ENCODE measurements around the gene FBXO31. TPM values are rescaled to one million over a fixed set of nuclear protein-coding genes. Genes with fewer than 3 reads are reported as not detected.

The FBXO31 gene
- total and polyA plus RNA-seq, 2 of the 13 experiments (the other 11 are each of a cell fraction or from before 2014, with no cell fraction given), result 92.4 to 101 TPM

DNA sequence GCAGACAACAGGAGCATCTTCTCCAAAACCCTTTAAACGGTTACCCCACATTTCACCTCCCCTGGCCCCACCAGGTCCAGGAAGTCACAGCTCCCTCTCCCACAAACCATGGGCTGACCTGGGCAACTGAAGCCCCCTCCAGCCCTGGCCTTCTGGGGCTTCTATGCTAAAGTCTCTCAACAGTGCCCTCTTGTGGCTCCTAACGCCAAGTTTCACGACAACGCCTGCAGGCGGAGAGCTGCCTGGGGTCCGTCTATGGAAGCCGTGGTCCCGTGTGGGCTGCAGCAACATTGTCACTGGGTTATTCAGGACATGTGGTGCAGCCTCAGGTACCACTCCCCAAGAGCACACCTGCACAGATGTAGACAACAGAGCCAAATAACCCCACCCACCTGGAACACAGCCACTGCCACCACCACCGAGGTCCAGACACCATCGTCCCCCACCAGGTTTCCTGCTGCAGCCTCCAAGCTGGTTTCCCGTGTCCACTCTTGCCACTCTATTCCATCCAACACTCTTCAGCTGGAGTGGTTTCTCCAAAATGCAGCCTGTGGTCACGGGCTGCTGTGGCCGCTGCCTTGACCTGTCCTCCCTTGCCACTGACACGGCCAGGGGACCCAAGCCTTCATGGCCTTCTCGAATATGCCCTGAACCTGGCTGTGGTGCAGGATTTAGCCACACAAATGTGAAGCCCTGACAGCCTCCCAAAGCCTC lies 85.5 kb downstream of the FBXO31 start:
- Histone ChIP-seq H3K9ac (ENCODE audit: insufficient read depth, low read depth, low read length) (no peak overlapping the region), H3K9me3 (ENCODE audit: low read length) (no peaks in the 10 kb centered on the region), H2AFZ (ENCODE audit: low read length) (no peak overlapping the region), H3K79me2 (ENCODE audit: insufficient read depth, low read length) (no peaks in the 10 kb centered on the region), H3K4me2 (ENCODE audit: low read depth, low read length) (no peak overlapping the region), H3K36me3 (replicated peaks in 1 of 2; ENCODE audit: control insufficient read depth in 1 of 2, insufficient read depth in 2 of 2, low read length in 2 of 2) (no peaks in the 10 kb centered on the region; a peak in 1 of 5 replicates), H3K4me1 (ENCODE audit: insufficient read depth, low read length) (peaks cover 25% of the 10 kb centered on the region), H3K27me3 (ENCODE audit: control insufficient read depth in 1 of 2, insufficient read depth in 2 of 2, low read length in 2 of 2) (no peaks in the 10 kb centered on the region), H4K20me1 (ENCODE audit: insufficient read depth, low read length) (no peaks in the 10 kb centered on the region), H3K27ac (ENCODE audit: extremely low read length, insufficient read depth, low read length) (no peak overlapping the region), H3K4me3 (replicated peaks in 1 of 3; ENCODE audit: insufficient read depth in 1 of 3, low read depth in 2 of 3, low read length in 3 of 3) (no peak overlapping the region)
- 46% methylated on average over 14 of the region's 15 CpGs for WGBS (ENCODE audit: low lambda C conversion rate)
- CTCF ChIA-PET (ENCODE audit: low intra/inter-chr PET ratio, low total read pairs), result interaction anchor here (1.1 to 1.7 kb wide), 3 partner anchors 95 to 734 kb away, joined by 3 to 5 read pairs (median 5); no protein-coding TSS in a partner anchor
- ATAC-seq (peak; percentile 75), DNase-seq (ENCODE audit: low spot score) (peak; percentile 54), FAIRE-seq (peak; percentile 21)
- POLR2A ChIA-PET, result interaction anchor here (1.2 kb wide), 1 partner anchor 19 kb away, joined by 5 read pairs; the partner anchor contains the start of gene C16orf95
- intact Hi-C loops (cut with micrococcal nuclease; ENCODE audit: unreplicated experiment) (loop anchor here (5.0 kb wide), 1 partner anchor 736 kb away; no protein-coding TSS in a partner anchor), in situ Hi-C loops (cut with HindIII; ENCODE audit: extremely low pct_ligation_motif_present, low pct_unique_long_range_greater_than_20kb) (no loop called here)
- BruUV-seq (replicated peaks), result no TSS peak
- TF ChIP-seq SOX5 (CRISPR knock-in tag; IDR thresholded peaks at IDR 0.05; ENCODE audit: borderline replicate concordance) (no peak), ZNF629 (CRISPR knock-in tag; conservative IDR thresholded peaks at IDR 0.05) (no peak), ZNF619 (CRISPR knock-in tag; IDR thresholded peaks at IDR 0.05) (peak; percentile 62; the same call in 1 of the 2 replicates), STAG1 (CRISPR knock-in tag; IDR thresholded peaks at IDR 0.05) (peak; percentile 60), ZNF317 (CRISPR knock-in tag; IDR thresholded peaks at IDR 0.05) (no peak), XRCC5 (optimal IDR thresholded peaks at IDR 0.05; ENCODE audit: low read length) (peak; percentile 79), EEA1 (CRISPR knock-in tag; IDR thresholded peaks at IDR 0.05; ENCODE audit: borderline replicate concordance) (0 out of 2 replicates have a peak, but pooled peaks have one; percentile 58), ZBTB38 (CRISPR knock-in tag; IDR thresholded peaks at IDR 0.05) (peak; percentile 96)
- TF ChIP-seq, protein P1, sequence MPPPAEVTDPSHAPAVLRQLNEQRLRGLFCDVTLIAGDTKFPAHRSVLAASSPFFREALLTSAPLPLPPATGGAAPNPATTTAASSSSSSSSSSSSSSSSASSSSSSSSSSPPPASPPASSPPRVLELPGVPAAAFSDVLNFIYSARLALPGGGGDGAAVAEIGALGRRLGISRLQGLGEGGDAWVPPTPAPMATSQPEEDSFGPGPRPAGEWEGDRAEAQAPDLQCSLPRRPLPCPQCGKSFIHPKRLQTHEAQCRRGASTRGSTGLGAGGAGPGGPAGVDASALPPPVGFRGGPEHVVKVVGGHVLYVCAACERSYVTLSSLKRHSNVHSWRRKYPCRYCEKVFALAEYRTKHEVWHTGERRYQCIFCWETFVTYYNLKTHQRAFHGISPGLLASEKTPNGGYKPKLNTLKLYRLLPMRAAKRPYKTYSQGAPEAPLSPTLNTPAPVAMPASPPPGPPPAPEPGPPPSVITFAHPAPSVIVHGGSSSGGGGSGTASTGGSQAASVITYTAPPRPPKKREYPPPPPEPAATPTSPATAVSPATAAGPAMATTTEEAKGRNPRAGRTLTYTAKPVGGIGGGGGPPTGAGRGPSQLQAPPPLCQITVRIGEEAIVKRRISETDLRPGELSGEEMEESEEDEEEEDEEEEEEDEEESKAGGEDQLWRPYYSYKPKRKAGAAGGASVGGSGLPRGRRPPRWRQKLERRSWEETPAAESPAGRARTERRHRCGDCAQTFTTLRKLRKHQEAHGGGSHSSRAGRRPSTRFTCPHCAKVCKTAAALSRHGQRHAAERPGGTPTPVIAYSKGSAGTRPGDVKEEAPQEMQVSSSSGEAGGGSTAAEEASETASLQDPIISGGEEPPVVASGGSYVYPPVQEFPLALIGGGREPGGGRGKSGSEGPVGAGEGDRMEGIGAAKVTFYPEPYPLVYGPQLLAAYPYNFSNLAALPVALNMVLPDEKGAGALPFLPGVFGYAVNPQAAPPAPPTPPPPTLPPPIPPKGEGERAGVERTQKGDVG (CRISPR knock-in tag; IDR thresholded peaks at IDR 0.05; ENCODE audit: borderline replicate concordance), result peak; percentile 86; the same call in 1 of the 2 replicates
- TF ChIP-seq, protein P2, sequence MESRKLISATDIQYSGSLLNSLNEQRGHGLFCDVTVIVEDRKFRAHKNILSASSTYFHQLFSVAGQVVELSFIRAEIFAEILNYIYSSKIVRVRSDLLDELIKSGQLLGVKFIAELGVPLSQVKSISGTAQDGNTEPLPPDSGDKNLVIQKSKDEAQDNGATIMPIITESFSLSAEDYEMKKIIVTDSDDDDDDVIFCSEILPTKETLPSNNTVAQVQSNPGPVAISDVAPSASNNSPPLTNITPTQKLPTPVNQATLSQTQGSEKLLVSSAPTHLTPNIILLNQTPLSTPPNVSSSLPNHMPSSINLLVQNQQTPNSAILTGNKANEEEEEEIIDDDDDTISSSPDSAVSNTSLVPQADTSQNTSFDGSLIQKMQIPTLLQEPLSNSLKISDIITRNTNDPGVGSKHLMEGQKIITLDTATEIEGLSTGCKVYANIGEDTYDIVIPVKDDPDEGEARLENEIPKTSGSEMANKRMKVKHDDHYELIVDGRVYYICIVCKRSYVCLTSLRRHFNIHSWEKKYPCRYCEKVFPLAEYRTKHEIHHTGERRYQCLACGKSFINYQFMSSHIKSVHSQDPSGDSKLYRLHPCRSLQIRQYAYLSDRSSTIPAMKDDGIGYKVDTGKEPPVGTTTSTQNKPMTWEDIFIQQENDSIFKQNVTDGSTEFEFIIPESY (CRISPR knock-in tag; IDR thresholded peaks at IDR 0.05), result peak; percentile 93
- TF ChIP-seq, protein P3, sequence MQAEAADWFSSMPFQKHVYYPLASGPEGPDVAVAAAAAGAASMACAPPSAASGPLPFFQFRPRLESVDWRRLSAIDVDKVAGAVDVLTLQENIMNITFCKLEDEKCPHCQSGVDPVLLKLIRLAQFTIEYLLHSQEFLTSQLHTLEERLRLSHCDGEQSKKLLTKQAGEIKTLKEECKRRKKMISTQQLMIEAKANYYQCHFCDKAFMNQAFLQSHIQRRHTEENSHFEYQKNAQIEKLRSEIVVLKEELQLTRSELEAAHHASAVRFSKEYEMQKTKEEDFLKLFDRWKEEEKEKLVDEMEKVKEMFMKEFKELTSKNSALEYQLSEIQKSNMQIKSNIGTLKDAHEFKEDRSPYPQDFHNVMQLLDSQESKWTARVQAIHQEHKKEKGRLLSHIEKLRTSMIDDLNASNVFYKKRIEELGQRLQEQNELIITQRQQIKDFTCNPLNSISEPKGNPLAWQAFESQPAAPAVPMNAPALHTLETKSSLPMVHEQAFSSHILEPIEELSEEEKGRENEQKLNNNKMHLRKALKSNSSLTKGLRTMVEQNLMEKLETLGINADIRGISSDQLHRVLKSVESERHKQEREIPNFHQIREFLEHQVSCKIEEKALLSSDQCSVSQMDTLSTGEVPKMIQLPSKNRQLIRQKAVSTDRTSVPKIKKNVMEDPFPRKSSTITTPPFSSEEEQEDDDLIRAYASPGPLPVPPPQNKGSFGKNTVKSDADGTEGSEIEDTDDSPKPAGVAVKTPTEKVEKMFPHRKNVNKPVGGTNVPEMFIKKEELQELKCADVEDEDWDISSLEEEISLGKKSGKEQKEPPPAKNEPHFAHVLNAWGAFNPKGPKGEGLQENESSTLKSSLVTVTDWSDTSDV (CRISPR knock-in tag; IDR thresholded peaks at IDR 0.05), result no peak
- TF ChIP-seq, protein P4, sequence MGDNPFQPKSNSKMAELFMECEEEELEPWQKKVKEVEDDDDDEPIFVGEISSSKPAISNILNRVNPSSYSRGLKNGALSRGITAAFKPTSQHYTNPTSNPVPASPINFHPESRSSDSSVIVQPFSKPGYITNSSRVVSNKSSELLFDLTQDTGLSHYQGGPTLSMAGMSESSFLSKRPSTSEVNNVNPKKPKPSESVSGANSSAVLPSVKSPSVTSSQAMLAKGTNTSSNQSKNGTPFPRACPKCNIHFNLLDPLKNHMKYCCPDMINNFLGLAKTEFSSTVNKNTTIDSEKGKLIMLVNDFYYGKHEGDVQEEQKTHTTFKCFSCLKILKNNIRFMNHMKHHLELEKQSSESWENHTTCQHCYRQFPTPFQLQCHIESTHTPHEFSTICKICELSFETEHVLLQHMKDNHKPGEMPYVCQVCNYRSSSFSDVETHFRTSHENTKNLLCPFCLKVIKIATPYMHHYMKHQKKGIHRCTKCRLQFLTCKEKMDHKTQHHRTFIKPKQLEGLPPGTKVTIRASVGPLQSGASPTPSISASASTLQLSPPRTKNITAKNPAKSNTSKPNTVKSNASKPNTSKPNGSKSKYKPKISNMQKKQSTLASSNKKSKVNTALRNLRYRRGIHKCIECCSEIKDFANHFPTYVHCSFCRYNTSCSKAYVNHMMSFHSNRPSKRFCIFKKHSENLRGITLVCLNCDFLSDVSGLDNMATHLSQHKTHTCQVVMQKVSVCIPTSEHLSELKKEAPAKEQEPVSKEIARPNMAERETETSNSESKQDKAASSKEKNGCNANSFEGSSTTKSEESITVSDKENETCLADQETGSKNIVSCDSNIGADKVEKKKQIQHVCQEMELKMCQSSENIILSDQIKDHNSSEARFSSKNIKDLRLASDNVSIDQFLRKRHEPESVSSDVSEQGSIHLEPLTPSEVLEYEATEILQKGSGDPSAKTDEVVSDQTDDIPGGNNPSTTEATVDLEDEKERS (CRISPR knock-in tag; IDR thresholded peaks at IDR 0.05), result no peak

All from HepG2 (cell line).